Esophagus squamous epithelium (tissue), 5 donors: ENCODE results near the gene C1QTNF8. TPM values are rescaled to one million over a fixed set of nuclear protein-coding genes. Genes with fewer than 3 reads are reported as not detected.

Source experiments
- DNase-seq: peaks from one replicate; lab custom pipeline; 2025; lab: John Stamatoyannopoulos, UW
- H3K27ac ChIP-seq, 4 donors: fragments of 200-600 bp; sonication (generic); one replicate each; pipeline ENCODE4 v1.5.1; 2016 to 2019; ENCODE audit warnings: mild to moderate bottlenecking in 1 of 4
- H3K27me3 ChIP-seq, 4 donors: fragments of 200-600 bp; sonication (generic); 1 replicate in 3 of 4; 2 replicates in 1 of 4; pipeline versions ENCODE4 v1.5.1 to v1.6.0; 2017 to 2021; ENCODE audit warnings: antibody characterized with exemption in 1 of 4
- H3K36me3 ChIP-seq, 3 donors: fragments of 200-600 bp; sonication (generic); one replicate each; pipeline ENCODE4 v1.5.1; 2016 to 2019
- H3K4me1 ChIP-seq, 3 donors: fragments of 200-600 bp; sonication (generic); one replicate each; pipeline ENCODE4 v1.5.1; 2017 to 2019
- H3K4me3 ChIP-seq, 4 donors: fragments of 200-600 bp; sonication (generic); 1 replicate in 3 of 4; 2 replicates in 1 of 4; pipeline ENCODE4 v1.5.1; 2016 to 2019; ENCODE audit warnings: mild to moderate bottlenecking in 2 of 4, moderate library complexity in 1 of 4
- H3K9me3 ChIP-seq, 3 donors: fragments of 200-600 bp; sonication (generic); one replicate each; pipeline ENCODE4 v1.5.1; 2016 to 2019
- CTCF ChIP-seq, 6 experiments: fragments of 450-650 bp in 4 of 6; fragments of 200-600 bp in 2 of 6; sonication (generic) in 2 of 6; IDR thresholded peaks; one replicate each; pipeline ENCODE4 v1.5.1; 2016 to 2019; ENCODE audit warnings: antibody characterized with exemption in 6 of 6, mild to moderate bottlenecking in 4 of 6, moderate library complexity in 4 of 6
- POLR2A ChIP-seq, 4 donors: fragments of 450-650 bp; IDR thresholded peaks; one replicate each; pipeline ENCODE4 v1.6.1; 2017; ENCODE audit warnings: antibody characterized with exemption in 4 of 4, mild to moderate bottlenecking in 4 of 4, moderate library complexity in 3 of 4
- WGBS, 2 donors: methylation state at CpG; one replicate each; pipeline ENCODE4 v1.1.5; 2018; 5-methylcytosine and 5-hydroxymethylcytosine counted together
- intact Hi-C: fragments of 100-400 bp; cut with DNase I; formaldehyde crosslinking; loops from one replicate; pipeline ENCODE4 v1.15.0; 2022
- total RNA-seq, 4 donors: library from RNA; depleted of rRNA; stranded (reverse); fragments of >200 nt; gene quantifications; one replicate each; pipeline ENCODE4 v1.1.0, GENCODE V29; 2016
- donor health status: DM: yes; HTN: yes; CAD: no.

The C1QTNF8 gene
- total RNA-seq: not detected

DNA sequence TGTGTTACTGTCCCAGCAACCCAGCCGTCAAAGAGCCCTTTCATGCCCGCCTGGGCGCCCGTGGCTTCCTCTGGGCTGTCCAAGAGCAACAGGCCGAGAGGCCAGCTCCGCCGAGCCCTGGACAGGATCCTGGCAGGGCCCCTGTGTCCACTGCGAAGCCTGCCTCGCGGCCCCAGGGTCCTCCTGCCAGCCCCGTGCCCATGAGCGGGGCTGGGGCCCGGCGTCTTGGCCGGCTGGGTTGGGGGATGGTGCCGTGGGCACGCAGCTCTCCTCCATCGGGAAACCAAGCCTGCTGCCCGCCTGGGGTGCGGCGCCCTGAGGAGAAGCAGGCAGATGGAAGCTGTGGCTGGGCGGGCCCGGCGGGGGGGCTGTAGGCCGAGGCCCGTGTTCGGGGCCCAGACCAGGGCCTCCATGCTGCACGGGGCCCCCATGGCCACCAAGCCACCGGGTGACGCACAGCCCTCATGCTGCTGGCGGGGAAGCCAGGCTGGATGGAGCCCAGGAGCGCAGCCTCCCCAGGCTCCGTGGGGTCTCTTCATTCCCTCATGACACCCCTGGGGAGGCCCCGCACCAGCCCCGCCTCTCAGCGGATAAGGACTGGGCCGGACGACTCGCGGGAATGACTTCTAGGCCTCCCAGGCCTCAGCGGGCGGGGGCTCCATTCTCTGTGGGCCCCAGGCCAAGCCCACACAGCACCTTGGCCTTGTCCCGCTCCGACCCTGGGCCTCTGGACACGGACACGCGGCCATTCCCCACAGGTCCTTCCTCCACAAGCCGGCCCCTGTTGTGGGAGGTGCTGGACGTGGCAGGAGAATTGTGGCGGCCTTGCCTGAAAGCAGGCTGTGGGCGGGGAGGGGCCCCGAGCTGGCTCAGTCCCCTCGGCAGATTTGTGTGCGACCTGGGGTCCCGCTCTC lies at the start of gene C1QTNF8:
C1QTNF8 (minus strand) TSS at position 76 of the 914 bp plus-strand sequence. CDS start 1,322 bp downstream, outside the sequence.
- Histone ChIP-seq H3K4me1 (no peaks in the 10 kb centered on the region), H3K4me3 (no peak within 1 kb of the TSS), H3K36me3 (no peaks in the 10 kb centered on the region), H3K27me3 (peaks cover 0 to 91% (median 2%) of the 10 kb centered on the region in 4 donors), H3K9me3 (no peaks in the 10 kb centered on the region), H3K27ac (no peak within 1 kb of the TSS)
- TF ChIP-seq POLR2A (IDR thresholded peaks at IDR 0.05): no peak
- no peak for TF ChIP-seq CTCF (IDR thresholded peaks at IDR 0.05)
- intact Hi-C loops: no loop called here
- no peak for DNase-seq
- WGBS, 2 donors: 0 to 53% methylated on average over 1 to 3 of the region's 55 CpGs

DNA sequence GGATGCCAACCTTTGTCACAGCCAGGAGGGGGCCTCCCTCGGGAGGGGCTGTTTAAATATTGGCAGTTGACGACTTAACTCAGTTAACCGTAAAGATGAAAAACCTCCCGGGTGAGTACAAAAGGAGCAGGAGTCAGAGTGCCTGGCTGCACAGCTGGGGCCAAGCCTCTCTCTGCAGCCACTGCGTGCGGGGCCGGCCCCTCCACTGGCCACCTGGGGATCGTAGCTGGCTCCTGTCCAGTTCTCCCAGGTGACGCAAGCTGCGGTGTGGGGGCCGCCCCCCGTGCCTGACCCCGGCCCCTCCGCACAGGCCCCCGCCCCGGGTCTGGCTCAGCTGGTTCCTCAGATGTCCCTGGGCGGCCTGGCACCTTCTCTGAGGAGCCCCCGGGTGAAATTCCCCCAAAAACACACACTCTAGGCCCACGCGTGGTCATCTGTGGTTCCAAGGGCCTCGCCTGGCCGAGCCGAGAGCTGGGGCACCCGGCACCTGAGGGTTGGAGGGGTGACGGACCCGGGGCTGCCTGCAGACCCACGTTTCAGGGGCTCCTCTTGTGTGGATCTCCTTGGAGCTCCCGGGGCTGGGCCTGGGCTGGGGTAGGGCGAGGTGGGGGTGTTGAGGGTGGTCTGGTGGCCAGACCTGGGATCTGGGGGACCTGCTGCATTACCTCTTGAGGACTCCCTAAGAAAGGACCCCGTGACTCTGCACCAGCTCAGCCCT lies 49.5 kb upstream of the C1QTNF8 start:
- H3K4me1 ChIP-seq: no peaks in the 10 kb centered on the region
- no peaks in the 10 kb centered on the region for H3K36me3 ChIP-seq
- H3K27ac ChIP-seq: no peak overlapping the region
- no peak for TF ChIP-seq POLR2A (IDR thresholded peaks at IDR 0.05)
- no peak for TF ChIP-seq CTCF (IDR thresholded peaks at IDR 0.05)
- peaks cover 0 to 52% (median 0%) of the 10 kb centered on the region in 4 donors for H3K27me3 ChIP-seq
- intact Hi-C loops: no loop called here
- H3K9me3 ChIP-seq: peaks cover 0 to 4% (median 3%) of the 10 kb centered on the region in 3 donors
- no peak overlapping the region for H3K4me3 ChIP-seq
- DNase-seq: no peak
- 61 to 67% methylated on average over 4 to 10 of the region's 30 CpGs for WGBS, 2 donors

DNA sequence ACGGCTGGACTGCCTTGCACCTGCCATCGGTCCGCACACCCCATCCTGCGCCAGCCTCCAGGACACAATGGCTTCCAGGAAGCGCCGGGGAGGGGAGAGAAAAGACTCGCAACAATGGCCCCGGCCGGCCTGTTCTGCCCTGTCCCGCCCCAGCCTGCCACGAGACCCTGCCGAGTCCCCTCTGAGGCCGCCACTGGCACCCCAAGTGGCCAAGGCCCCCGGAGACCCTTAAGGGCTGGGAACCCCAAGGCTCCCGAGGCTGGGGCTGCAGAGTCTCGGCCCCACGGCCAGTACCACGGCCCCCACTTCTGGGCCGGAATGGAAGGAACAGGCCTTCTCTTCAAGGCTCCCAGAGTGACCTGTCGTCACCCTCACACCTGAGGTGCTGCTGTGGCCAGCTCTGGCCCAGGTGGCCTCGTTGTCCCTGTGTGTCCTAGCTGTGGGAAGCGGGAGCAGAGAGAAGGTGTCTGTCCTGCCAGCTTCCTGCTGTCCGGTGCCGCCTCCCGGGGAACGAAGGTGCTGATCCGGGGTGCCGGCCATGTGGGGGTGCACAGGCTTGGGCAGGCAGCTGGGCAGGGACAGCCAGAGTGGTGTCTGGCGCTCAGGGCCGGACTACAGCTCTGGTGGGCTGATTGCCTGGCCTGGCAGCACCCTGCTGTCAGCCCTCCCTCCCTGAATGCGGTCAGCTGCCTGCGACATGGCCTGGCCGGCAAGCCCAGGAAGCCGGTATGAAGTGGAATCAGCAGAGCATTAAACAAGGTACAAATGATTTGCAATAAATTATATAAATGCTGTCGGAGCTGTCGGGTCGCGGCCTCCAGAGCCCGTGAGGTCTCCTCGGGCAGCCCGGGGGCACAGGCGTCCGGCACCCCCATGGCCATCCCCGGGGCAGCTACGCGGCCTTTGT lies 48.7 kb upstream of the C1QTNF8 start:
- intact Hi-C loops: no loop called here
- Histone ChIP-seq H3K9me3 (peaks cover 0 to 4% (median 3%) of the 10 kb centered on the region in 3 donors), H3K4me1 (no peaks in the 10 kb centered on the region), H3K36me3 (no peaks in the 10 kb centered on the region), H3K4me3 (no peak overlapping the region), H3K27ac (no peak overlapping the region), H3K27me3 (peaks cover 0 to 47% (median 0%) of the 10 kb centered on the region in 4 donors)
- WGBS, 2 donors: 70 to 82% methylated on average over 2 to 8 of the region's 46 CpGs
- DNase-seq: no peak
- TF ChIP-seq POLR2A (IDR thresholded peaks at IDR 0.05) (no peak), CTCF (IDR thresholded peaks at IDR 0.05) (no peak)

DNA sequence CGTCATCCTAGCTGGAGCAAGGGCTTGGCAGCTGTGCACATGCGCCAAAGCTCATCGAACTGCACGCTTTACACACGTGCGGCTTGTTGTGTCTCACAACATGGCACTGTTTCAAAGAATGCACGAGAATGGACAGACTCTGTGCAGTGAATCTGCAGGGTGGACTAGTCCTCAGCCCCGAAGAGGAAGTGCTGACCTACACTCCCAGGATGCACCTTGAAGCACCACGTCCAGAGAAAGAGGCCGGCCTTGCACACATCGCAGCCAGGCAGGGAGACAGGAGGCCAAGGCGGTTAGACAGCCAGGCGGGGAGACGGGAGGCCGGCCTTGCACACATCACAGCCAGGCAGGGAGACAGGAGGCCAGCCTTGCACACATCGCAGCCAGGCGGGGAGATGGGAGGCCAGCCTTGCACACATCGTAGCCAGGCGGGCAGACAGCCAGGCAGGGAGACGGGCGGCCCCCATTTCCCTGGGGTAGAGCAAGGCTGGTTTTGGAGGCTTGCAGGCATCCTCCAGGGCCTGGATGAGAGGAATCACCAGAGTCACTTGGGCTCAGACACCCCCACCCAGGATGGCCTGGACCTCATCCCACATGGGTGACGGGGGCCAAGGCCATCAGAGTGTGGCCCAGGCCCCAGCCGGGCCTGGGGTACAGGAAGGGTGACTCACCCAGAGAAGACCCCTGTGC lies 47.9 kb upstream of the C1QTNF8 start:
- DNase-seq: no peak
- no peak overlapping the region for H3K4me3 ChIP-seq
- TF ChIP-seq POLR2A (IDR thresholded peaks at IDR 0.05) (no peak), CTCF (IDR thresholded peaks at IDR 0.05) (no peak)
- intact Hi-C loops: no loop called here
- 61 to 69% methylated on average over 8 to 11 of the region's 23 CpGs for WGBS, 2 donors
- no peak overlapping the region for H3K27ac ChIP-seq
- no peaks in the 10 kb centered on the region for H3K4me1 ChIP-seq
- H3K27me3 ChIP-seq: peaks cover 0 to 47% (median 0%) of the 10 kb centered on the region in 4 donors
- H3K9me3 ChIP-seq: peaks cover 0 to 4% (median 3%) of the 10 kb centered on the region in 3 donors
- H3K36me3 ChIP-seq: no peaks in the 10 kb centered on the region
